Measurements from ENCODE around the gene MAP10. TPM values are rescaled to one million over a fixed set of nuclear protein-coding genes. Genes with fewer than 3 reads are reported as not detected.
A peak's percentile ranks its signal among the peaks of the same experiment; 100 is the strongest.

The MAP10 gene
- total and polyA plus RNA-seq, 2 experiments from 2014 or later: 2.9 to 3.3 TPM

DNA sequence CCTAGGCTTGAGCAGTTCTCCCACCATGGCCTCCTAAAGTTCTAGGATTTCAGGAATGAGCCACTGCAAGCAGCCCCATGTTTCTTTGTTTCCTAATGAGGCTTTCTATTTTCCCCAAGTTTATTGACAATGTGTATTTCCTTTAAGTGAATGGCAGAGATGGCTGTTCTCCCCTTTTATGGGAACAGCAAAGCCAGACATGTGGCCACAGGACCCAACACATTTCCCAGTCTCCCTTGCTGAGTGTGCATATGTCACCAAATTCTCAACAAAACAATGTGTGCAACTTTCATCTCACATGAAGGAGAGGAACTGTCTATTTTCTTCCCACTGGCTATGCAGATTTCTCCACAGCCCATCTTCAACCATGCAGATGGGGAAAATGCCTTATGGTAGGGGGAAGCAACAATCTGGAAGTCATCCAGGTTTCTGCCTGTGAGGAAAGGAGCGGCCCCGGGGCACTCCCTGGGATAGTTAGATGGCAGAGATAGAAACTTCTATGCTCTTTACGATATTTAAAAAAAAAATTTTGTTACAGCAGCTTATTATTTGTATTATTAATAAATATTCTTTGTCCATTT is 28.6 kb upstream of the MAP10 start:
- Mint-ChIP-seq H3K4me3 (no peak overlapping the region), H3K27me3 (ENCODE audit: insufficient read depth, low read depth, poor library complexity) (peaks cover 2% of the 10 kb centered on the region), H3K36me3 (ENCODE audit: low read depth) (no peaks in the 10 kb centered on the region), H3K27ac (no peak overlapping the region), H3K9me3 (no peaks in the 10 kb centered on the region; the same call in 2 of the 3 replicates), H3K4me1 (no peaks in the 10 kb centered on the region)
- 0 out of 2 replicates have a peak overlapping the region, but pooled peaks have one; percentile 7 for H2AFZ ChIP-seq
- H3K9me2 ChIP-seq (ENCODE audit: insufficient read depth): no peaks in the 10 kb centered on the region
- DNase-seq (ENCODE audit: low spot score) (no peak), ATAC-seq (no peak)
- no peaks in the 10 kb centered on the region for H3K27me3 ChIP-seq (ENCODE audit: insufficient read depth)
- no peak overlapping the region for H3K27ac ChIP-seq (ENCODE audit: low read depth)
- no peaks in the 10 kb centered on the region for H3F3A ChIP-seq (replicated peaks; ENCODE audit: low read depth)
- H4K20me1 ChIP-seq (replicated peaks; ENCODE audit: insufficient read depth): no peaks in the 10 kb centered on the region
- H3K79me2 ChIP-seq (replicated peaks; ENCODE audit: insufficient read depth): no peaks in the 10 kb centered on the region
- no peak for TF ChIP-seq ZNF331 (CRISPR knock-in tag; IDR thresholded peaks at IDR 0.05; ENCODE audit: low read depth)
- TF ChIP-seq STAT1 (IDR thresholded peaks at IDR 0.05; ENCODE audit: unreplicated experiment): no peak
- TF ChIP-seq, protein P1, sequence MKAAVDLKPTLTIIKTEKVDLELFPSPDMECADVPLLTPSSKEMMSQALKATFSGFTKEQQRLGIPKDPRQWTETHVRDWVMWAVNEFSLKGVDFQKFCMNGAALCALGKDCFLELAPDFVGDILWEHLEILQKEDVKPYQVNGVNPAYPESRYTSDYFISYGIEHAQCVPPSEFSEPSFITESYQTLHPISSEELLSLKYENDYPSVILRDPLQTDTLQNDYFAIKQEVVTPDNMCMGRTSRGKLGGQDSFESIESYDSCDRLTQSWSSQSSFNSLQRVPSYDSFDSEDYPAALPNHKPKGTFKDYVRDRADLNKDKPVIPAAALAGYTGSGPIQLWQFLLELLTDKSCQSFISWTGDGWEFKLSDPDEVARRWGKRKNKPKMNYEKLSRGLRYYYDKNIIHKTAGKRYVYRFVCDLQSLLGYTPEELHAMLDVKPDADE (IDR thresholded peaks at IDR 0.05): no peak
- no peak for TF ChIP-seq CREB1 (CRISPR knock-in tag; IDR thresholded peaks at IDR 0.05; ENCODE audit: low read depth)
- no peak for TF ChIP-seq EZH2 (IDR thresholded peaks at IDR 0.05; ENCODE audit: low read depth, unreplicated experiment)
- TF ChIP-seq, protein P2, sequence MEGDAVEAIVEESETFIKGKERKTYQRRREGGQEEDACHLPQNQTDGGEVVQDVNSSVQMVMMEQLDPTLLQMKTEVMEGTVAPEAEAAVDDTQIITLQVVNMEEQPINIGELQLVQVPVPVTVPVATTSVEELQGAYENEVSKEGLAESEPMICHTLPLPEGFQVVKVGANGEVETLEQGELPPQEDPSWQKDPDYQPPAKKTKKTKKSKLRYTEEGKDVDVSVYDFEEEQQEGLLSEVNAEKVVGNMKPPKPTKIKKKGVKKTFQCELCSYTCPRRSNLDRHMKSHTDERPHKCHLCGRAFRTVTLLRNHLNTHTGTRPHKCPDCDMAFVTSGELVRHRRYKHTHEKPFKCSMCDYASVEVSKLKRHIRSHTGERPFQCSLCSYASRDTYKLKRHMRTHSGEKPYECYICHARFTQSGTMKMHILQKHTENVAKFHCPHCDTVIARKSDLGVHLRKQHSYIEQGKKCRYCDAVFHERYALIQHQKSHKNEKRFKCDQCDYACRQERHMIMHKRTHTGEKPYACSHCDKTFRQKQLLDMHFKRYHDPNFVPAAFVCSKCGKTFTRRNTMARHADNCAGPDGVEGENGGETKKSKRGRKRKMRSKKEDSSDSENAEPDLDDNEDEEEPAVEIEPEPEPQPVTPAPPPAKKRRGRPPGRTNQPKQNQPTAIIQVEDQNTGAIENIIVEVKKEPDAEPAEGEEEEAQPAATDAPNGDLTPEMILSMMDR (conservative IDR thresholded peaks at IDR 0.05; ENCODE audit: low read depth in 2 of 2): no peak
- no peak for TF ChIP-seq NANOG (IDR thresholded peaks at IDR 0.05; ENCODE audit: borderline replicate concordance)
- TF ChIP-seq, protein P3, sequence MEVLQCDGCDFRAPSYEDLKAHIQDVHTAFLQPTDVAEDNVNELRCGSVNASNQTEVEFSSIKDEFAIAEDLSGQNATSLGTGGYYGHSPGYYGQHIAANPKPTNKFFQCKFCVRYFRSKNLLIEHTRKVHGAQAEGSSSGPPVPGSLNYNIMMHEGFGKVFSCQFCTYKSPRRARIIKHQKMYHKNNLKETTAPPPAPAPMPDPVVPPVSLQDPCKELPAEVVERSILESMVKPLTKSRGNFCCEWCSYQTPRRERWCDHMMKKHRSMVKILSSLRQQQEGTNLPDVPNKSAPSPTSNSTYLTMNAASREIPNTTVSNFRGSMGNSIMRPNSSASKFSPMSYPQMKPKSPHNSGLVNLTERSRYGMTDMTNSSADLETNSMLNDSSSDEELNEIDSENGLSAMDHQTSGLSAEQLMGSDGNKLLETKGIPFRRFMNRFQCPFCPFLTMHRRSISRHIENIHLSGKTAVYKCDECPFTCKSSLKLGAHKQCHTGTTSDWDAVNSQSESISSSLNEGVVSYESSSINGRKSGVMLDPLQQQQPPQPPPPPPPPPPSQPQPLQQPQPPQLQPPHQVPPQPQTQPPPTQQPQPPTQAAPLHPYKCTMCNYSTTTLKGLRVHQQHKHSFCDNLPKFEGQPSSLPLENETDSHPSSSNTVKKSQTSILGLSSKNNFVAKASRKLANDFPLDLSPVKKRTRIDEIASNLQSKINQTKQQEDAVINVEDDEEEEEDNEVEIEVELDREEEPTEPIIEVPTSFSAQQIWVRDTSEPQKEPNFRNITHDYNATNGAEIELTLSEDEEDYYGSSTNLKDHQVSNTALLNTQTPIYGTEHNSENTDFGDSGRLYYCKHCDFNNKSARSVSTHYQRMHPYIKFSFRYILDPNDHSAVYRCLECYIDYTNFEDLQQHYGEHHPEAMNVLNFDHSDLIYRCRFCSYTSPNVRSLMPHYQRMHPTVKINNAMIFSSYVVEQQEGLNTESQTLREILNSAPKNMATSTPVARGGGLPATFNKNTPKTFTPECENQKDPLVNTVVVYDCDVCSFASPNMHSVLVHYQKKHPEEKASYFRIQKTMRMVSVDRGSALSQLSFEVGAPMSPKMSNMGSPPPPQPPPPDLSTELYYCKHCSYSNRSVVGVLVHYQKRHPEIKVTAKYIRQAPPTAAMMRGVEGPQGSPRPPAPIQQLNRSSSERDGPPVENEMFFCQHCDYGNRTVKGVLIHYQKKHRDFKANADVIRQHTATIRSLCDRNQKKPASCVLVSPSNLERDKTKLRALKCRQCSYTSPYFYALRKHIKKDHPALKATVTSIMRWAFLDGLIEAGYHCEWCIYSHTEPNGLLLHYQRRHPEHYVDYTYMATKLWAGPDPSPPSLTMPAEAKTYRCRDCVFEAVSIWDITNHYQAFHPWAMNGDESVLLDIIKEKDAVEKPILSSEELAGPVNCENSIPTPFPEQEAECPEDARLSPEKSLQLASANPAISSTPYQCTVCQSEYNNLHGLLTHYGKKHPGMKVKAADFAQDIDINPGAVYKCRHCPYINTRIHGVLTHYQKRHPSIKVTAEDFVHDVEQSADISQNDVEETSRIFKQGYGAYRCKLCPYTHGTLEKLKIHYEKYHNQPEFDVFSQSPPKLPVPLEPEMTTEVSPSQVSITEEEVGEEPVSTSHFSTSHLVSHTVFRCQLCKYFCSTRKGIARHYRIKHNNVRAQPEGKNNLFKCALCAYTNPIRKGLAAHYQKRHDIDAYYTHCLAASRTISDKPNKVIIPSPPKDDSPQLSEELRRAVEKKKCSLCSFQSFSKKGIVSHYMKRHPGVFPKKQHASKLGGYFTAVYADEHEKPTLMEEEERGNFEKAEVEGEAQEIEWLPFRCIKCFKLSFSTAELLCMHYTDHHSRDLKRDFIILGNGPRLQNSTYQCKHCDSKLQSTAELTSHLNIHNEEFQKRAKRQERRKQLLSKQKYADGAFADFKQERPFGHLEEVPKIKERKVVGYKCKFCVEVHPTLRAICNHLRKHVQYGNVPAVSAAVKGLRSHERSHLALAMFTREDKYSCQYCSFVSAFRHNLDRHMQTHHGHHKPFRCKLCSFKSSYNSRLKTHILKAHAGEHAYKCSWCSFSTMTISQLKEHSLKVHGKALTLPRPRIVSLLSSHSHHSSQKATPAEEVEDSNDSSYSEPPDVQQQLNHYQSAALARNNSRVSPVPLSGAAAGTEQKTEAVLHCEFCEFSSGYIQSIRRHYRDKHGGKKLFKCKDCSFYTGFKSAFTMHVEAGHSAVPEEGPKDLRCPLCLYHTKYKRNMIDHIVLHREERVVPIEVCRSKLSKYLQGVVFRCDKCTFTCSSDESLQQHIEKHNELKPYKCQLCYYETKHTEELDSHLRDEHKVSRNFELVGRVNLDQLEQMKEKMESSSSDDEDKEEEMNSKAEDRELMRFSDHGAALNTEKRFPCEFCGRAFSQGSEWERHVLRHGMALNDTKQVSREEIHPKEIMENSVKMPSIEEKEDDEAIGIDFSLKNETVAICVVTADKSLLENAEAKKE (CRISPR knock-in tag; IDR thresholded peaks at IDR 0.05): no peak
- TF ChIP-seq POLR2AphosphoS5 (IDR thresholded peaks at IDR 0.05; ENCODE audit: low read depth): no peak
- TF ChIP-seq ZNF114 (CRISPR knock-in tag; IDR thresholded peaks at IDR 0.05): no peak
- TF ChIP-seq EZH2phosphoT487 (IDR thresholded peaks at IDR 0.05; ENCODE audit: unreplicated experiment): no peak
- no peak for TF ChIP-seq JUNB (IDR thresholded peaks at IDR 0.05; ENCODE audit: unreplicated experiment)
- TF ChIP-seq, protein P4, sequence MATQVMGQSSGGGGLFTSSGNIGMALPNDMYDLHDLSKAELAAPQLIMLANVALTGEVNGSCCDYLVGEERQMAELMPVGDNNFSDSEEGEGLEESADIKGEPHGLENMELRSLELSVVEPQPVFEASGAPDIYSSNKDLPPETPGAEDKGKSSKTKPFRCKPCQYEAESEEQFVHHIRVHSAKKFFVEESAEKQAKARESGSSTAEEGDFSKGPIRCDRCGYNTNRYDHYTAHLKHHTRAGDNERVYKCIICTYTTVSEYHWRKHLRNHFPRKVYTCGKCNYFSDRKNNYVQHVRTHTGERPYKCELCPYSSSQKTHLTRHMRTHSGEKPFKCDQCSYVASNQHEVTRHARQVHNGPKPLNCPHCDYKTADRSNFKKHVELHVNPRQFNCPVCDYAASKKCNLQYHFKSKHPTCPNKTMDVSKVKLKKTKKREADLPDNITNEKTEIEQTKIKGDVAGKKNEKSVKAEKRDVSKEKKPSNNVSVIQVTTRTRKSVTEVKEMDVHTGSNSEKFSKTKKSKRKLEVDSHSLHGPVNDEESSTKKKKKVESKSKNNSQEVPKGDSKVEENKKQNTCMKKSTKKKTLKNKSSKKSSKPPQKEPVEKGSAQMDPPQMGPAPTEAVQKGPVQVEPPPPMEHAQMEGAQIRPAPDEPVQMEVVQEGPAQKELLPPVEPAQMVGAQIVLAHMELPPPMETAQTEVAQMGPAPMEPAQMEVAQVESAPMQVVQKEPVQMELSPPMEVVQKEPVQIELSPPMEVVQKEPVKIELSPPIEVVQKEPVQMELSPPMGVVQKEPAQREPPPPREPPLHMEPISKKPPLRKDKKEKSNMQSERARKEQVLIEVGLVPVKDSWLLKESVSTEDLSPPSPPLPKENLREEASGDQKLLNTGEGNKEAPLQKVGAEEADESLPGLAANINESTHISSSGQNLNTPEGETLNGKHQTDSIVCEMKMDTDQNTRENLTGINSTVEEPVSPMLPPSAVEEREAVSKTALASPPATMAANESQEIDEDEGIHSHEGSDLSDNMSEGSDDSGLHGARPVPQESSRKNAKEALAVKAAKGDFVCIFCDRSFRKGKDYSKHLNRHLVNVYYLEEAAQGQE (IDR thresholded peaks at IDR 0.05; ENCODE audit: unreplicated experiment): no peak
- H3K4me2 ChIP-seq: no peak overlapping the region
- no peaks in the 10 kb centered on the region for H3K4me1 ChIP-seq (ENCODE audit: insufficient read depth)
- no peaks in the 10 kb centered on the region for H3K36me3 ChIP-seq (ENCODE audit: insufficient read depth)
- H3K4me3 ChIP-seq: no peak overlapping the region

Data from GM23338 (cell line).